GM23338 (cell line): ENCODE data around the gene ARHGAP10. TPM values are rescaled to one million over a fixed set of nuclear protein-coding genes. Genes with fewer than 3 reads are reported as not detected.

Experiments used
- ATAC-seq: fragments of 200-7000 bp; cut with Tn5 transposase; 3 replicates; pipeline ENCODE4 v1.9.1; 2020
- DNase-seq: peaks from one replicate; pipeline ENCODE4 v3.0.0-alpha.2; 2015; ENCODE audit warnings: low spot score
- H2AFZ ChIP-seq: fragments of 200-600 bp; sonication (generic); 2 replicates; pipeline ENCODE4 v1.8.0; 2016; ENCODE audit warnings: antibody characterized with exemption, mild to moderate bottlenecking, moderate library complexity
- H3F3A ChIP-seq: fragments of 200-600 bp; sonication (generic); replicated peaks from 2 replicates; pipeline ENCODE4 v1.8.0; 2017; ENCODE audit warnings: antibody characterized with exemption, mixed run types, low read depth
- H3K27ac ChIP-seq: fragments of 200-600 bp; sonication (generic); 2 replicates; pipeline ENCODE4 v1.6.1; 2016; ENCODE audit warnings: low read depth
- H3K27me3 ChIP-seq: fragments of 200-600 bp; sonication (generic); 2 replicates; pipeline ENCODE4 v1.8.0; 2016; ENCODE audit warnings: mild to moderate bottlenecking, mixed run types, moderate library complexity; ENCODE audit not compliant: insufficient read depth
- H3K36me3 ChIP-seq: fragments of 200-600 bp; sonication (generic); 2 replicates; pipeline ENCODE4 v1.8.0; 2016; ENCODE audit warnings: mild to moderate bottlenecking; ENCODE audit not compliant: insufficient read depth
- H3K4me1 ChIP-seq: fragments of 200-600 bp; sonication (generic); 2 replicates; pipeline ENCODE4 v1.8.0; 2016; ENCODE audit warnings: mild to moderate bottlenecking, moderate library complexity; ENCODE audit not compliant: insufficient read depth
- H3K4me2 ChIP-seq: fragments of 200-600 bp; sonication (generic); 2 replicates; pipeline ENCODE4 v1.7.1; 2017; ENCODE audit warnings: mixed run types
- H3K4me3 ChIP-seq: fragments of 200-600 bp; sonication (generic); 2 replicates; pipeline ENCODE4 v1.6.1; 2016; ENCODE audit warnings: mixed run types
- H3K79me2 ChIP-seq: fragments of 200-600 bp; sonication (generic); replicated peaks from 2 replicates; pipeline ENCODE4 v1.8.0; 2017; ENCODE audit warnings: mild to moderate bottlenecking; ENCODE audit not compliant: insufficient read depth
- H3K9me2 ChIP-seq: fragments of 200-600 bp; sonication (generic); 2 replicates; pipeline ENCODE4 v1.8.0; 2017; ENCODE audit not compliant: insufficient read depth
- H4K20me1 ChIP-seq: fragments of 200-600 bp; sonication (generic); replicated peaks from 2 replicates; pipeline ENCODE4 v1.8.0; 2017; ENCODE audit warnings: mild to moderate bottlenecking; ENCODE audit not compliant: insufficient read depth
- H3K27ac Mint-ChIP-seq: 2 replicates; pipeline ENCODE4 v1.8.0; 2020; ENCODE audit warnings: inconsistent platforms, mild to moderate bottlenecking, moderate library complexity, mixed read lengths
- H3K27me3 Mint-ChIP-seq: 3 replicates; pipeline ENCODE4 v1.8.0; 2022; ENCODE audit warnings: low read depth, mild to moderate bottlenecking, moderate library complexity, mixed read lengths, inconsistent platforms; ENCODE audit not compliant: insufficient read depth, poor library complexity
- H3K36me3 Mint-ChIP-seq: 3 replicates; pipeline ENCODE4 v1.8.0; 2021; ENCODE audit warnings: low read depth, mild to moderate bottlenecking, inconsistent platforms, moderate library complexity, mixed read lengths
- H3K4me1 Mint-ChIP-seq: 3 replicates; pipeline ENCODE4 v1.8.0; 2020; ENCODE audit warnings: mild to moderate bottlenecking, inconsistent platforms, mixed read lengths
- H3K4me3 Mint-ChIP-seq: 3 replicates; pipeline ENCODE4 v1.8.0; 2021; ENCODE audit warnings: moderate library complexity, mild to moderate bottlenecking, inconsistent platforms, mixed read lengths
- H3K9me3 Mint-ChIP-seq: 3 replicates; pipeline ENCODE4 v1.8.0; 2020; ENCODE audit warnings: moderate library complexity, mild to moderate bottlenecking, inconsistent platforms, mixed read lengths
- CREB1 ChIP-seq: fragments of 250-450 bp; sonication (Bioruptor Pico); IDR thresholded peaks from 2 replicates; pipeline ENCODE4 v1.5.0; 2020; ENCODE audit warnings: low read depth, mild to moderate bottlenecking, moderate library complexity
- EZH2 ChIP-seq: fragments of 200-600 bp; sonication (generic); IDR thresholded peaks from one replicate; pipeline ENCODE4 v1.8.0; 2017; ENCODE audit warnings: antibody characterized with exemption, mild to moderate bottlenecking, low read depth; ENCODE audit not compliant: unreplicated experiment
- EZH2phosphoT487 ChIP-seq: fragments of 200-600 bp; sonication (generic); IDR thresholded peaks from one replicate; pipeline ENCODE4 v1.8.1; 2018; ENCODE audit warnings: antibody characterized with exemption; ENCODE audit not compliant: unreplicated experiment
- POLR2AphosphoS5 ChIP-seq: IDR thresholded peaks from 2 replicates; pipeline ENCODE4 v1.6.1; 2016; ENCODE audit warnings: antibody characterized with exemption, low read depth
- STAT1 ChIP-seq: IDR thresholded peaks from one replicate; pipeline ENCODE4 v1.6.1; 2016; ENCODE audit warnings: antibody characterized with exemption; ENCODE audit not compliant: unreplicated experiment
- ZNF114 ChIP-seq: fragments of 250-450 bp; sonication (Bioruptor Pico); IDR thresholded peaks from 2 replicates; pipeline ENCODE4 v1.5.0; 2020; ENCODE audit warnings: mild to moderate bottlenecking, moderate library complexity
- ZNF331 ChIP-seq: fragments of 250-450 bp; sonication (Bioruptor Pico); IDR thresholded peaks from 2 replicates; pipeline ENCODE4 v1.5.0; 2020; ENCODE audit warnings: low read depth, mild to moderate bottlenecking, moderate library complexity
- polyA plus RNA-seq: library from polyadenylated mRNA; unstranded; fragments of >200 nt; fragmentation: Nextera tagmentation; extraction: Ambion mirVana; gene quantifications from 2 replicates; pipeline ENCODE4 v1.2.1, GENCODE V29; 2016
- total RNA-seq: library from RNA; depleted of rRNA; stranded (reverse); fragments of >200 nt; shearing (Covaris generic); gene quantifications from 2 replicates; pipeline ENCODE4 v1.2.3, GENCODE V29; 2014
- TF ChIP-seq, protein P1 (sequence below), 2 experiments: fragments of 200-600 bp in 1 of 2; sonication (generic) in 1 of 2; conservative IDR thresholded peaks; 2 replicates each; pipeline versions ENCODE4 v1.5.1 to v1.6.1; 2016 to 2017; ENCODE audit warnings: antibody characterized with exemption in 2 of 2, low read depth in 2 of 2, mild to moderate bottlenecking in 2 of 2, moderate library complexity in 1 of 2
- TF ChIP-seq, protein P2 (sequence below): fragments of 250-450 bp; sonication (Bioruptor Pico); IDR thresholded peaks from 2 replicates; pipeline ENCODE4 v1.5.0; 2020; ENCODE audit warnings: mild to moderate bottlenecking, moderate library complexity

Gene ARHGAP10
- total and polyA plus RNA-seq, 2 experiments from 2014 or later, result 5.1 to 6.3 TPM

GRCh38 chr4:148062301-148062950 lies 330.5 kb downstream of the ARHGAP10 start:
- Mint-ChIP-seq H3K27ac (no peak overlapping the region; the same call in 1 of the 2 replicates), H3K9me3 (no peaks in the 10 kb centered on the region), H3K36me3 (no peaks in the 10 kb centered on the region), H3K4me3 (no peak overlapping the region), H3K27me3 (no peaks in the 10 kb centered on the region), H3K4me1 (peaks cover 35% of the 10 kb centered on the region)
- Histone ChIP-seq H3K4me3 (no peak overlapping the region), H3K4me2 (no peak overlapping the region), H4K20me1 (no peaks in the 10 kb centered on the region), H2AFZ (no peak overlapping the region), H3K27me3 (no peaks in the 10 kb centered on the region), H3K79me2 (no peaks in the 10 kb centered on the region), H3K27ac (no peak overlapping the region), H3K4me1 (peaks cover 26% of the 10 kb centered on the region; the same call in 1 of the 2 replicates), H3K36me3 (no peaks in the 10 kb centered on the region), H3F3A (no peaks in the 10 kb centered on the region), H3K9me2 (no peaks in the 10 kb centered on the region)
- no peak for ATAC-seq
- DNase-seq, result no peak
- TF ChIP-seq, protein P1, sequence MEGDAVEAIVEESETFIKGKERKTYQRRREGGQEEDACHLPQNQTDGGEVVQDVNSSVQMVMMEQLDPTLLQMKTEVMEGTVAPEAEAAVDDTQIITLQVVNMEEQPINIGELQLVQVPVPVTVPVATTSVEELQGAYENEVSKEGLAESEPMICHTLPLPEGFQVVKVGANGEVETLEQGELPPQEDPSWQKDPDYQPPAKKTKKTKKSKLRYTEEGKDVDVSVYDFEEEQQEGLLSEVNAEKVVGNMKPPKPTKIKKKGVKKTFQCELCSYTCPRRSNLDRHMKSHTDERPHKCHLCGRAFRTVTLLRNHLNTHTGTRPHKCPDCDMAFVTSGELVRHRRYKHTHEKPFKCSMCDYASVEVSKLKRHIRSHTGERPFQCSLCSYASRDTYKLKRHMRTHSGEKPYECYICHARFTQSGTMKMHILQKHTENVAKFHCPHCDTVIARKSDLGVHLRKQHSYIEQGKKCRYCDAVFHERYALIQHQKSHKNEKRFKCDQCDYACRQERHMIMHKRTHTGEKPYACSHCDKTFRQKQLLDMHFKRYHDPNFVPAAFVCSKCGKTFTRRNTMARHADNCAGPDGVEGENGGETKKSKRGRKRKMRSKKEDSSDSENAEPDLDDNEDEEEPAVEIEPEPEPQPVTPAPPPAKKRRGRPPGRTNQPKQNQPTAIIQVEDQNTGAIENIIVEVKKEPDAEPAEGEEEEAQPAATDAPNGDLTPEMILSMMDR (conservative IDR thresholded peaks at IDR 0.05; ENCODE audit: low read depth in 2 of 2), result no peak
- TF ChIP-seq EZH2, result no peak
- TF ChIP-seq, protein P2, sequence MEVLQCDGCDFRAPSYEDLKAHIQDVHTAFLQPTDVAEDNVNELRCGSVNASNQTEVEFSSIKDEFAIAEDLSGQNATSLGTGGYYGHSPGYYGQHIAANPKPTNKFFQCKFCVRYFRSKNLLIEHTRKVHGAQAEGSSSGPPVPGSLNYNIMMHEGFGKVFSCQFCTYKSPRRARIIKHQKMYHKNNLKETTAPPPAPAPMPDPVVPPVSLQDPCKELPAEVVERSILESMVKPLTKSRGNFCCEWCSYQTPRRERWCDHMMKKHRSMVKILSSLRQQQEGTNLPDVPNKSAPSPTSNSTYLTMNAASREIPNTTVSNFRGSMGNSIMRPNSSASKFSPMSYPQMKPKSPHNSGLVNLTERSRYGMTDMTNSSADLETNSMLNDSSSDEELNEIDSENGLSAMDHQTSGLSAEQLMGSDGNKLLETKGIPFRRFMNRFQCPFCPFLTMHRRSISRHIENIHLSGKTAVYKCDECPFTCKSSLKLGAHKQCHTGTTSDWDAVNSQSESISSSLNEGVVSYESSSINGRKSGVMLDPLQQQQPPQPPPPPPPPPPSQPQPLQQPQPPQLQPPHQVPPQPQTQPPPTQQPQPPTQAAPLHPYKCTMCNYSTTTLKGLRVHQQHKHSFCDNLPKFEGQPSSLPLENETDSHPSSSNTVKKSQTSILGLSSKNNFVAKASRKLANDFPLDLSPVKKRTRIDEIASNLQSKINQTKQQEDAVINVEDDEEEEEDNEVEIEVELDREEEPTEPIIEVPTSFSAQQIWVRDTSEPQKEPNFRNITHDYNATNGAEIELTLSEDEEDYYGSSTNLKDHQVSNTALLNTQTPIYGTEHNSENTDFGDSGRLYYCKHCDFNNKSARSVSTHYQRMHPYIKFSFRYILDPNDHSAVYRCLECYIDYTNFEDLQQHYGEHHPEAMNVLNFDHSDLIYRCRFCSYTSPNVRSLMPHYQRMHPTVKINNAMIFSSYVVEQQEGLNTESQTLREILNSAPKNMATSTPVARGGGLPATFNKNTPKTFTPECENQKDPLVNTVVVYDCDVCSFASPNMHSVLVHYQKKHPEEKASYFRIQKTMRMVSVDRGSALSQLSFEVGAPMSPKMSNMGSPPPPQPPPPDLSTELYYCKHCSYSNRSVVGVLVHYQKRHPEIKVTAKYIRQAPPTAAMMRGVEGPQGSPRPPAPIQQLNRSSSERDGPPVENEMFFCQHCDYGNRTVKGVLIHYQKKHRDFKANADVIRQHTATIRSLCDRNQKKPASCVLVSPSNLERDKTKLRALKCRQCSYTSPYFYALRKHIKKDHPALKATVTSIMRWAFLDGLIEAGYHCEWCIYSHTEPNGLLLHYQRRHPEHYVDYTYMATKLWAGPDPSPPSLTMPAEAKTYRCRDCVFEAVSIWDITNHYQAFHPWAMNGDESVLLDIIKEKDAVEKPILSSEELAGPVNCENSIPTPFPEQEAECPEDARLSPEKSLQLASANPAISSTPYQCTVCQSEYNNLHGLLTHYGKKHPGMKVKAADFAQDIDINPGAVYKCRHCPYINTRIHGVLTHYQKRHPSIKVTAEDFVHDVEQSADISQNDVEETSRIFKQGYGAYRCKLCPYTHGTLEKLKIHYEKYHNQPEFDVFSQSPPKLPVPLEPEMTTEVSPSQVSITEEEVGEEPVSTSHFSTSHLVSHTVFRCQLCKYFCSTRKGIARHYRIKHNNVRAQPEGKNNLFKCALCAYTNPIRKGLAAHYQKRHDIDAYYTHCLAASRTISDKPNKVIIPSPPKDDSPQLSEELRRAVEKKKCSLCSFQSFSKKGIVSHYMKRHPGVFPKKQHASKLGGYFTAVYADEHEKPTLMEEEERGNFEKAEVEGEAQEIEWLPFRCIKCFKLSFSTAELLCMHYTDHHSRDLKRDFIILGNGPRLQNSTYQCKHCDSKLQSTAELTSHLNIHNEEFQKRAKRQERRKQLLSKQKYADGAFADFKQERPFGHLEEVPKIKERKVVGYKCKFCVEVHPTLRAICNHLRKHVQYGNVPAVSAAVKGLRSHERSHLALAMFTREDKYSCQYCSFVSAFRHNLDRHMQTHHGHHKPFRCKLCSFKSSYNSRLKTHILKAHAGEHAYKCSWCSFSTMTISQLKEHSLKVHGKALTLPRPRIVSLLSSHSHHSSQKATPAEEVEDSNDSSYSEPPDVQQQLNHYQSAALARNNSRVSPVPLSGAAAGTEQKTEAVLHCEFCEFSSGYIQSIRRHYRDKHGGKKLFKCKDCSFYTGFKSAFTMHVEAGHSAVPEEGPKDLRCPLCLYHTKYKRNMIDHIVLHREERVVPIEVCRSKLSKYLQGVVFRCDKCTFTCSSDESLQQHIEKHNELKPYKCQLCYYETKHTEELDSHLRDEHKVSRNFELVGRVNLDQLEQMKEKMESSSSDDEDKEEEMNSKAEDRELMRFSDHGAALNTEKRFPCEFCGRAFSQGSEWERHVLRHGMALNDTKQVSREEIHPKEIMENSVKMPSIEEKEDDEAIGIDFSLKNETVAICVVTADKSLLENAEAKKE (CRISPR knock-in tag), result no peak
- no peak for TF ChIP-seq ZNF114 (CRISPR knock-in tag)
- TF ChIP-seq POLR2AphosphoS5, result no peak
- no peak for TF ChIP-seq EZH2phosphoT487
- TF ChIP-seq STAT1, result no peak
- TF ChIP-seq ZNF331 (CRISPR knock-in tag), result no peak
- TF ChIP-seq CREB1 (CRISPR knock-in tag), result no peak
